Hepatocyte (in vitro differentiated cells): ENCODE results near the gene GRID1. TPM values are rescaled to one million over a fixed set of nuclear protein-coding genes. Genes with fewer than 3 reads are reported as not detected.

Source experiments
- DNase-seq: peaks from one replicate; pipeline ENCODE4 v3.0.0-alpha.2; 2016; ENCODE audit warnings: low spot score
- H2AFZ ChIP-seq: fragments of 200-600 bp; sonication (generic); 2 replicates; pipeline ENCODE4 v1.6.0; 2016; ENCODE audit warnings: antibody characterized with exemption, mild to moderate bottlenecking
- H3K27ac ChIP-seq: fragments of 200-600 bp; sonication (generic); 2 replicates; pipeline ENCODE4 v1.5.1; 2016; ENCODE audit warnings: mild to moderate bottlenecking
- H3K27me3 ChIP-seq: fragments of 200-600 bp; sonication (generic); 2 replicates; pipeline ENCODE4 v1.6.1; 2016
- H3K36me3 ChIP-seq: fragments of 200-600 bp; sonication (generic); replicated peaks from 2 replicates; pipeline ENCODE4 v1.5.1; 2016; ENCODE audit warnings: low read depth; ENCODE audit not compliant: insufficient read depth
- H3K4me1 ChIP-seq: fragments of 200-600 bp; sonication (generic); 2 replicates; pipeline ENCODE4 v1.5.1; 2016; ENCODE audit warnings: mild to moderate bottlenecking, moderate library complexity; ENCODE audit not compliant: insufficient read depth
- H3K4me2 ChIP-seq: fragments of 200-600 bp; sonication (generic); 2 replicates; pipeline ENCODE4 v1.6.0; 2016
- H3K4me3 ChIP-seq: fragments of 200-600 bp; sonication (generic); 2 replicates; pipeline ENCODE4 v1.5.1; 2016; ENCODE audit warnings: mild to moderate bottlenecking
- H3K79me2 ChIP-seq: fragments of 200-600 bp; sonication (generic); 2 replicates; pipeline ENCODE4 v1.6.0; 2017; ENCODE audit warnings: mild to moderate bottlenecking
- H3K9me2 ChIP-seq: fragments of 200-600 bp; sonication (generic); replicated peaks from 2 replicates; pipeline ENCODE4 v1.6.0; 2017; ENCODE audit warnings: mild to moderate bottlenecking; ENCODE audit not compliant: insufficient read depth
- H3K9me3 ChIP-seq: fragments of 200-600 bp; sonication (generic); 2 replicates; pipeline ENCODE4 v1.5.1; 2016; ENCODE audit warnings: low read depth, mild to moderate bottlenecking
- H4K20me1 ChIP-seq: fragments of 200-600 bp; sonication (generic); 2 replicates; pipeline ENCODE4 v1.6.0; 2016; ENCODE audit warnings: mild to moderate bottlenecking; ENCODE audit not compliant: insufficient read depth, poor library complexity, severe bottlenecking
- EZH2 ChIP-seq: fragments of 200-600 bp; sonication (generic); IDR thresholded peaks from 2 replicates; pipeline ENCODE4 v1.6.1; 2016; ENCODE audit warnings: antibody characterized with exemption, mild to moderate bottlenecking, borderline replicate concordance
- EZH2phosphoT487 ChIP-seq: fragments of 200-600 bp; sonication (generic); IDR thresholded peaks from one replicate; pipeline ENCODE4 v1.6.1; 2018; ENCODE audit warnings: antibody characterized with exemption, mild to moderate bottlenecking, low read depth, moderate library complexity; ENCODE audit not compliant: unreplicated experiment, severe bottlenecking
- WGBS: methylation state at CpG from one replicate; pipeline ENCODE4 v1.1.6; 2016; ENCODE audit warnings: low lambda C conversion rate; ENCODE audit errors: missing lambda C conversion rate; 5-methylcytosine and 5-hydroxymethylcytosine counted together
- polyA plus RNA-seq: library from polyadenylated mRNA; unstranded; fragments of >200 nt; fragmentation: Nextera tagmentation; extraction: Ambion mirVana; gene quantifications from 2 replicates; pipeline ENCODE4 v1.2.1, GENCODE V29; 2016
- total RNA-seq: library from RNA; depleted of rRNA; stranded (reverse); fragments of >200 nt; gene quantifications from 2 replicates; pipeline ENCODE4 v1.2.3, GENCODE V29; 2014
- TF ChIP-seq, protein P1 (sequence below): fragments of 200-600 bp; sonication (generic); IDR thresholded peaks from 2 replicates; pipeline ENCODE4 v1.5.1; 2016; ENCODE audit warnings: antibody characterized with exemption, mild to moderate bottlenecking; ENCODE audit not compliant: poor library complexity

GRID1 gene
- total and polyA plus RNA-seq, 2 experiments from 2014 or later = 0.07 to 0.37 TPM

DNA sequence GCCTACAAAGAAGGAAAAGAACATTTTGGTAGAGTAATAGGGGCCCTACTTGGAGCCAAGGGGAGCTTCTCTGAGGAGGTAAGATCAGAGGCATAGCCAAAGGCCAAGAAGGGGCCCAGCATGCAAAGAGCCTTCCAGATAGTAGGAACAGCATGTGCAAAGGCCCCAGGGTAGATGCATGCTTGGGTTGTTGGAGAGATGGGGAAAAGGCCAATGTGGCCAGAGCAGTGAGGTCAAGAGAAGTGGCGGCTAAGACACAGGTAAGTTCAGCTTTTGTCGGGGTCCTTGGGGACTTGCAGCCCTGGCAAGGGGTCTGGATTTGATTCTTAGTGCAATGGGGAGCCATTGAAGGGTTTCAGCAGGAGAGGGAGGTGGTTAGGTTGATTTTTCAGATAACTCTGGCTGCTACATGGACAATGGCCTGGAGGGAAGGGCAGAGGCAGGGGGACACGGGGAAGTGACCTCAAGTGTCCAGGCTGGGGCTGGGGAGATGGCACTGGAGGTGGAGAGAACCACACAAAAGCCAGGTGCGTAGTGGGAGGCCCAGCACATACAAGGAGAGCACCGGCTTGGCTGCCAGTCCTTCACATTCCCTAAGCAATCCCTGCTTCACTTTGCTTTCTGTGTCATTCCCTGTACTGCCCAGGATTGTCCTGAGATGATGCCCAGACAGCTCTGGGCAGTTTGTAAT is 16.5 kb downstream of the GRID1 start:
- H3K27me3 ChIP-seq = peaks cover 4% of the 10 kb centered on the region
- no peaks in the 10 kb centered on the region for H3K9me2 ChIP-seq
- H3K4me3 ChIP-seq = no peak overlapping the region
- H3K4me2 ChIP-seq = no peak overlapping the region
- no peak overlapping the region for H2AFZ ChIP-seq
- 81% methylated on average over 5 of the region's 5 CpGs for WGBS
- TF ChIP-seq EZH2phosphoT487 (no peak), EZH2 (no peak)
- TF ChIP-seq, protein P1, sequence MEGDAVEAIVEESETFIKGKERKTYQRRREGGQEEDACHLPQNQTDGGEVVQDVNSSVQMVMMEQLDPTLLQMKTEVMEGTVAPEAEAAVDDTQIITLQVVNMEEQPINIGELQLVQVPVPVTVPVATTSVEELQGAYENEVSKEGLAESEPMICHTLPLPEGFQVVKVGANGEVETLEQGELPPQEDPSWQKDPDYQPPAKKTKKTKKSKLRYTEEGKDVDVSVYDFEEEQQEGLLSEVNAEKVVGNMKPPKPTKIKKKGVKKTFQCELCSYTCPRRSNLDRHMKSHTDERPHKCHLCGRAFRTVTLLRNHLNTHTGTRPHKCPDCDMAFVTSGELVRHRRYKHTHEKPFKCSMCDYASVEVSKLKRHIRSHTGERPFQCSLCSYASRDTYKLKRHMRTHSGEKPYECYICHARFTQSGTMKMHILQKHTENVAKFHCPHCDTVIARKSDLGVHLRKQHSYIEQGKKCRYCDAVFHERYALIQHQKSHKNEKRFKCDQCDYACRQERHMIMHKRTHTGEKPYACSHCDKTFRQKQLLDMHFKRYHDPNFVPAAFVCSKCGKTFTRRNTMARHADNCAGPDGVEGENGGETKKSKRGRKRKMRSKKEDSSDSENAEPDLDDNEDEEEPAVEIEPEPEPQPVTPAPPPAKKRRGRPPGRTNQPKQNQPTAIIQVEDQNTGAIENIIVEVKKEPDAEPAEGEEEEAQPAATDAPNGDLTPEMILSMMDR = no peak
- H4K20me1 ChIP-seq = no peaks in the 10 kb centered on the region
- H3K9me3 ChIP-seq = no peaks in the 10 kb centered on the region
- peaks cover 5% of the 10 kb centered on the region for H3K4me1 ChIP-seq
- no peaks in the 10 kb centered on the region for H3K36me3 ChIP-seq
- no peak for DNase-seq
- H3K79me2 ChIP-seq = no peaks in the 10 kb centered on the region
- no peak overlapping the region for H3K27ac ChIP-seq

DNA sequence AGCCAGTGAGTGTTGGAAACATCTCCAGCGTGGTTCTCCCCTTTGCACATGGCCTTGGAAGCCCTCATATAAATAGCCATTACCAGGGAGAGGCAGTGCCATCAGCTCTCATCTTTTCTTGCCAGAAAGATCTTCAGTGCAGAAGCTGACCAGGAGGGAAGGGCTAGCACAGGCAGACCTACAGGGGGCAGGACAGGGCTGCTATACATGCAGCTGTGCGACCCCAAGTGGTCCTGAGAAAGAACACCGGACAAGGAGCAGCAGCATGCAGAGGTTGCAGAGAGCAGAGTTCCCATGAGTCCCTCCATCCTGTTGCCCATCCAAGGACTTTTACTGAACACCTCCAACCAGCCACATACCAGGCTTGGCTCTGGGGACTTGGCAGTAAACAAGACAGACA is 17.1 kb downstream of the GRID1 start:
- no peak for DNase-seq
- H3K4me2 ChIP-seq = no peak overlapping the region
- peaks cover 4% of the 10 kb centered on the region for H3K27me3 ChIP-seq
- no peak overlapping the region for H3K27ac ChIP-seq
- H4K20me1 ChIP-seq = no peaks in the 10 kb centered on the region
- 15% methylated on average over 3 of the region's 3 CpGs for WGBS
- H3K4me3 ChIP-seq = no peak overlapping the region
- no peaks in the 10 kb centered on the region for H3K36me3 ChIP-seq
- TF ChIP-seq, protein P1 = peak; percentile 41
- TF ChIP-seq EZH2 = no peak
- no peak overlapping the region for H2AFZ ChIP-seq
- no peaks in the 10 kb centered on the region for H3K79me2 ChIP-seq
- H3K4me1 ChIP-seq = peaks cover 5% of the 10 kb centered on the region
- no peaks in the 10 kb centered on the region for H3K9me2 ChIP-seq
- no peaks in the 10 kb centered on the region for H3K9me3 ChIP-seq

DNA sequence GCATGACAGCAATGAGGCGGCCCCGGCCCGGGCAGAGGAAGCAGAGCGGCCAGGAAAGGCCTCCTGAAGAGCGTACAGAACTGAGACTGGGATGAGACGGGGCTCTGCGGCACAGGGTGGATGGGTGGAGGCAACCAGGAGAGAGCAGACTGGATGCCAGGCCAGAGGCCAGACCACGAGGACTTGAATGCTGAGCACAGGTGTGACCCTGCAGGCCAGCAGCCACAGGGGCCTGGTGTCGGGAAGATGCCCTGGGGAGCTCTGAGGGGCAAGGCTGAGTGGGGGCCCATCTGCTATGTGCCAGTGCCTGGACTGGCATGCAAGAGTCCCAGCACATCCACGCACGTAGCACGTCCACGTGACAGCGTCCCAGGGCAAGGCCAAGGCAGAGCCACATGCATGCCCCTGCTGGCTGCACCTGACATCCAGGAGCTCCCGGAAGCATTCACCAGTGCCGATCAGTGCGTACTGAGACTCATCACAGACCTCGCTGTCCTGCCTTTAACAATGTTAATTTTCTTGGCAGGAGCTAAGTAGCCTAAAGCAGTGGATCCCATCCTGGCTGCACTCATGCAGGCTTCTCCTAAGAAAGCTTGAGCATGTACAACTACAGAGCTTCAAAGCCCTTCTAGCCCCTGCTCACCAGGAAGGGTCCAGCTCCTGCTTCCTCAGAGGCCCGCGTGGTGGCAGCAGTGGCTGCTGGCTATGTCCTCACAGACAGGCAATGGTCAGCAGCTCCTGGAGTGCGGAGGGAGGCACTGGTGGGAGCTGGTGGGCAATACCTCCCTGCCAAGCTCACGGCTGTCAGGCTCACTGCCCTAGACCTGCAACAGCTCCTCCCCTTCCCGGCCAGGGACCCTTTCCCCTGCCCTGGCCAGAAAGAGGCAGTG is 18.0 kb downstream of the GRID1 start:
- TF ChIP-seq, protein P1 = peak; percentile 27
- TF ChIP-seq EZH2phosphoT487 = no peak
- Histone ChIP-seq H3K36me3 (no peaks in the 10 kb centered on the region), H3K27me3 (peaks cover 4% of the 10 kb centered on the region), H3K4me3 (no peak overlapping the region), H3K79me2 (no peaks in the 10 kb centered on the region), H3K27ac (no peak overlapping the region), H3K4me2 (no peak overlapping the region), H3K9me2 (no peaks in the 10 kb centered on the region), H3K9me3 (no peaks in the 10 kb centered on the region), H3K4me1 (peaks cover 5% of the 10 kb centered on the region), H4K20me1 (no peaks in the 10 kb centered on the region), H2AFZ (no peak overlapping the region)
- WGBS = 84% methylated on average over 23 of the region's 23 CpGs
- no peak for DNase-seq
